ENCODE measurements around the gene SLC37A2.

GRCh38 chr11:125071846-125072217, 8.7 kb downstream of the SLC37A2 start:
- TF ChIP-seq CTCF (IDR thresholded peaks at IDR 0.05) (no peak), EZH2 (IDR thresholded peaks at IDR 0.05) (no peak)
